Suprapubic skin (tissue), 4 donors: ENCODE measurements around the gene SCN4A. TPM values are rescaled to one million over a fixed set of nuclear protein-coding genes. Genes with fewer than 3 reads are reported as not detected.

Experiments used
- DNase-seq, 2 donors: peaks; one replicate each; pipeline ENCODE4 v3.0.0-alpha.2; 2019; ENCODE audit warnings: low spot score in 2 of 2
- H3K27ac ChIP-seq: fragments of 200-600 bp; sonication (generic); one replicate; pipeline ENCODE4 v1.5.1; 2019
- H3K27me3 ChIP-seq: fragments of 200-600 bp; sonication (generic); one replicate; pipeline ENCODE4 v1.5.1; 2019
- H3K36me3 ChIP-seq: fragments of 200-600 bp; sonication (generic); one replicate; pipeline ENCODE4 v1.5.1; 2019
- H3K4me1 ChIP-seq: fragments of 200-600 bp; sonication (generic); one replicate; pipeline ENCODE4 v1.5.1; 2019
- H3K4me3 ChIP-seq: fragments of 200-600 bp; sonication (generic); one replicate; pipeline ENCODE4 v1.5.1; 2019; ENCODE audit warnings: mild to moderate bottlenecking
- H3K9me3 ChIP-seq: fragments of 200-600 bp; sonication (generic); one replicate; pipeline ENCODE4 v1.5.1; 2019
- EP300 ChIP-seq: sonication (generic); formaldehyde crosslinking; IDR thresholded peaks from one replicate; pipeline ENCODE4 v1.6.1; 2017; ENCODE audit warnings: antibody characterized with exemption
- POLR2A ChIP-seq, 2 donors: fragments of 450-650 bp; IDR thresholded peaks; one replicate each; pipeline ENCODE4 v1.6.1; 2017; ENCODE audit warnings: antibody characterized with exemption in 2 of 2, mild to moderate bottlenecking in 2 of 2, moderate library complexity in 2 of 2
- POLR2AphosphoS5 ChIP-seq, 3 donors: sonication (generic); formaldehyde crosslinking; IDR thresholded peaks; one replicate each; pipeline ENCODE4 v1.6.1; 2017; ENCODE audit warnings: antibody characterized with exemption in 3 of 3
- WGBS: methylation state at CpG from one replicate; pipeline ENCODE4 v1.1.5; 2018; 5-methylcytosine and 5-hydroxymethylcytosine counted together
- total RNA-seq, 4 donors: library from RNA; depleted of rRNA; stranded (reverse); fragments of >200 nt; gene quantifications; one replicate each; pipeline ENCODE4 v1.1.0, GENCODE V29; 2016
- TF ChIP-seq, protein P1 (sequence below), 2 donors: fragments of 200-600 bp in 1 of 2; fragments of 450-650 bp in 1 of 2; sonication (generic) in 1 of 2; IDR thresholded peaks; one replicate each; pipeline ENCODE4 v1.5.1; 2016 to 2019; ENCODE audit warnings: antibody characterized with exemption in 2 of 2, mild to moderate bottlenecking in 1 of 2, moderate library complexity in 1 of 2

The SCN4A gene
- total RNA-seq, 4 donors from 2014 or later: 0.45 to 4.5 (median 1.6) TPM

DNA sequence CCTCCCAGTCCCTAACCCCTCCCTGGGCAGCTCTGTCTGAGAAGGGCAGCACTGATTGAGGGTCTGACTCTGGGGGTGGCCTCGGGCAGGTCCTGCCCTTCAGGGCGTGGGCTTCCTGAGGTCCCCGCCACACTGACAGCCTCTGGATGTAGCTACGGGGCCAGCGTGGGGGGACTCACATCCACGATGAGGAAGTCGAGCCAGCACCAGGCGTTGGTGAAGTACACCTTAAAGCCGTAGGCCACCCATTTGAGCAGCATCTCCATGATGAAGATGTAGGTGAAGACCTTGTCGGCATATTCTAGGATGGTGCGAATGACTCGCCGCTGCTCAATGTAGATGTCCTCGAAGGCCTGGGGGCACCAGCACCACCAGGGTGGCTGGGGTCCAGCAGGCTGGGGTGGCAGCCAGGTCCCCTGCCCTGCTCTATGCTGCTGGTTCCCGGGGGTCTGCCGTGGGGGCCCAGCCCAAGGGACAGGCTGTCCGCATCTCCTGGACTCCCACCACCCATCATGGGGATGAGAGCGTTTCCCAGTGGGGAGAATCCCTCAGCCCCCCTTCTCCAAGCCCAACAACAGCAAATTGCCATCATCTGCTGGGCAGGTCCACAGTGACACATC lies 24.9 kb downstream of the SCN4A start:
- H3K36me3 ChIP-seq: no peaks in the 10 kb centered on the region

DNA sequence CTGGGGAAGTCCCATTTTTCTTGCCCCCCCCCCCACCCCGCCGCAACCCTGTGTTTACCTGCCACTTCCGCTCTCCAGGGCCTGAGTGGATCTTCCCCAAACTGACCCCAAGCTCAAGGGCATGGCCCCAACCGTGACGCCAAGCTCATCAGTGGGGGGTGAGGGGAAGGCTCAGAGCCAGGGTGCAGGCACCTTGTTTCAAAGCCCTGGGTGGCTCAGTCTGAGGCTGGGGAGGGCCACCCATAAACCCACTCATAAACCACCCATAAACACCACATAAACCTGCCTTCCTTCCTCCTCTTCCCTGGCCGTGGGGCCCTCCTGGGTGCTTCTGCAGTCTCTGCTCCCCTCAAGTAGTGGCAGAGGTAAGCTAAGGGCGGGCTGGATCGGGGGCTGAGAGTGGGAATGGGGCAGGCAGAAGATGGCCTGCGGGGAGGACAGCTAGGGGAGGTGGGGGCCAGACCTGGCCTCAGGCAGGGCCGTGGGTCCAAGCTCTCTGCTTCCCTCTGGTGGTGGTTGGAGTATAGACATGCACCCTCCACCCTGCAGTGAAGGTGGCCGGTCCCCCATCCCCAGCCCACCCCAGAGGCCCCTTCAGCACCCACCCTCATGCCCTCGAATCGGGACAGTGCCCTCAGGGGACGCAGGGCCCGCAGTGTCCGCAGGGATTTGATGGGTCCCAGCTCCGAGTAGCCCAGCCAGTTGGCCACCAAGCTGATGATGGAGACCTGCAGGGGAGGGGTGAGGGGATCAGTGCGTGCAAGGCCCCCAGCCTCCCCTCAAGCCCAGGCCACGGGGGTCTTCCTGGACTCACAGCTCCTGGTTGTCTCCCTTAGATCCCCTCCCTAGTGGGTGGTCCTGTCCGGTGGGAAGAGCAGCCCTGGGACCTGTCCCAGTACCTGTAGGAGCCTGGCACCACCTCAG lies 26.0 kb downstream of the SCN4A start:
- Histone ChIP-seq H3K27ac (no peak overlapping the region), H3K4me3 (no peak overlapping the region)
- 43% methylated on average over 4 of the region's 20 CpGs for WGBS

More for the DNA sequence above, 24.9 kb downstream of the SCN4A start:
- Histone ChIP-seq H3K4me1 (peaks cover 5% of the 10 kb centered on the region), H3K27ac (no peak overlapping the region), H3K27me3 (peaks cover 17% of the 10 kb centered on the region), H3K4me3 (no peak overlapping the region), H3K9me3 (no peaks in the 10 kb centered on the region)
- no peak for DNase-seq
- TF ChIP-seq POLR2AphosphoS5 (IDR thresholded peaks at IDR 0.05) (no peak), EP300 (no peak), POLR2A (IDR thresholded peaks at IDR 0.05) (no peak)
- TF ChIP-seq, protein P1, sequence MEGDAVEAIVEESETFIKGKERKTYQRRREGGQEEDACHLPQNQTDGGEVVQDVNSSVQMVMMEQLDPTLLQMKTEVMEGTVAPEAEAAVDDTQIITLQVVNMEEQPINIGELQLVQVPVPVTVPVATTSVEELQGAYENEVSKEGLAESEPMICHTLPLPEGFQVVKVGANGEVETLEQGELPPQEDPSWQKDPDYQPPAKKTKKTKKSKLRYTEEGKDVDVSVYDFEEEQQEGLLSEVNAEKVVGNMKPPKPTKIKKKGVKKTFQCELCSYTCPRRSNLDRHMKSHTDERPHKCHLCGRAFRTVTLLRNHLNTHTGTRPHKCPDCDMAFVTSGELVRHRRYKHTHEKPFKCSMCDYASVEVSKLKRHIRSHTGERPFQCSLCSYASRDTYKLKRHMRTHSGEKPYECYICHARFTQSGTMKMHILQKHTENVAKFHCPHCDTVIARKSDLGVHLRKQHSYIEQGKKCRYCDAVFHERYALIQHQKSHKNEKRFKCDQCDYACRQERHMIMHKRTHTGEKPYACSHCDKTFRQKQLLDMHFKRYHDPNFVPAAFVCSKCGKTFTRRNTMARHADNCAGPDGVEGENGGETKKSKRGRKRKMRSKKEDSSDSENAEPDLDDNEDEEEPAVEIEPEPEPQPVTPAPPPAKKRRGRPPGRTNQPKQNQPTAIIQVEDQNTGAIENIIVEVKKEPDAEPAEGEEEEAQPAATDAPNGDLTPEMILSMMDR (IDR thresholded peaks at IDR 0.05): no peak
- no CpG with 5 or more reads among the region's 18 CpGs for whole genome bisulfite sequencing

GRCh38 chr17:63945784-63946439 lies 26.8 kb downstream of the SCN4A start:
- H3K36me3 ChIP-seq: no peaks in the 10 kb centered on the region
- peaks cover 17% of the 10 kb centered on the region for H3K27me3 ChIP-seq
- no peaks in the 10 kb centered on the region for H3K9me3 ChIP-seq
- DNase-seq: no peak
- peaks cover 5% of the 10 kb centered on the region for H3K4me1 ChIP-seq
- H3K4me3 ChIP-seq: no peak overlapping the region
- 70% methylated on average over 4 of the region's 6 CpGs for WGBS
- no peak overlapping the region for H3K27ac ChIP-seq
- TF ChIP-seq, protein P1 (IDR thresholded peaks at IDR 0.05): no peak
- TF ChIP-seq POLR2A (IDR thresholded peaks at IDR 0.05) (no peak), EP300 (no peak), POLR2AphosphoS5 (IDR thresholded peaks at IDR 0.05) (no peak)

More for the DNA sequence above, 26.0 kb downstream of the SCN4A start:
- DNase-seq: no peak
- TF ChIP-seq EP300: no peak
- TF ChIP-seq, protein P1 (IDR thresholded peaks at IDR 0.05): peak; percentile 12 to 67
- Histone ChIP-seq H3K4me1 (peaks cover 5% of the 10 kb centered on the region), H3K27me3 (peaks cover 17% of the 10 kb centered on the region), H3K9me3 (no peaks in the 10 kb centered on the region), H3K36me3 (no peaks in the 10 kb centered on the region)

GRCh38 chr17:63944736-63945499 lies 27.8 kb downstream of the SCN4A start:
- Histone ChIP-seq H3K27ac (no peak overlapping the region), H3K4me3 (no peak overlapping the region), H3K27me3 (peaks cover 10% of the 10 kb centered on the region), H3K4me1 (peaks cover 5% of the 10 kb centered on the region), H3K36me3 (no peaks in the 10 kb centered on the region), H3K9me3 (no peaks in the 10 kb centered on the region)
- 91% methylated on average over 14 of the region's 24 CpGs for WGBS
- DNase-seq: no peak
- no peak for TF ChIP-seq POLR2AphosphoS5 (IDR thresholded peaks at IDR 0.05)
- TF ChIP-seq EP300: no peak
- TF ChIP-seq POLR2A (IDR thresholded peaks at IDR 0.05): no peak
- TF ChIP-seq, protein P1 (IDR thresholded peaks at IDR 0.05): no peak
